Measurements from ENCODE around the gene HSPB1. TPM values are rescaled to one million over a fixed set of nuclear protein-coding genes. Genes with fewer than 3 reads are reported as not detected.
A peak's percentile ranks its signal among the peaks of the same experiment; 100 is the strongest.

Gene HSPB1
- total RNA-seq, 6 experiments from 2014 or later = 64.4 to 275 (median 234) TPM

GRCh38 chr7:76282344-76283253 is 19.9 kb upstream of the HSPB1 start:
- no peaks in the 10 kb centered on the region for H3K4me1 ChIP-seq
- TF ChIP-seq CTCF (IDR thresholded peaks at IDR 0.05) (no peak), POLR2A (IDR thresholded peaks at IDR 0.05) (no peak)
- H3K27me3 ChIP-seq = no peaks in the 10 kb centered on the region
- no peaks in the 10 kb centered on the region for H3K36me3 ChIP-seq
- no peak overlapping the region for H3K27ac ChIP-seq
- ATAC-seq (peak; percentile 27 to 55 (median 40)), DNase-seq (no peak)
- peak overlapping the region in 2 of 3 donors; percentile 23 to 26 for H3K4me3 ChIP-seq
- WGBS (ENCODE audit: insufficient coverage, low coverage, low lambda C conversion rate, missing lambda C conversion rate) = 3% methylated on average over 19 of the region's 98 CpGs
- intact Hi-C loops (cut with DNase I) = no loop called here
- H3K9me3 ChIP-seq = no peaks in the 10 kb centered on the region

GRCh38 chr7:76283254-76284159 is 19.0 kb upstream of the HSPB1 start:
- WGBS (ENCODE audit: insufficient coverage, low coverage, low lambda C conversion rate, missing lambda C conversion rate) = 100% methylated on average over 2 of the region's 17 CpGs
- intact Hi-C loops (cut with DNase I) = no loop called here
- ATAC-seq (peak in 1 of 4 donors; percentile 4), DNase-seq (no peak)
- Histone ChIP-seq H3K27me3 (no peaks in the 10 kb centered on the region), H3K4me1 (no peaks in the 10 kb centered on the region), H3K4me3 (no peak overlapping the region), H3K27ac (no peak overlapping the region), H3K9me3 (no peaks in the 10 kb centered on the region), H3K36me3 (no peaks in the 10 kb centered on the region)
- TF ChIP-seq POLR2A (IDR thresholded peaks at IDR 0.05) = no peak
- TF ChIP-seq CTCF (IDR thresholded peaks at IDR 0.05) = no peak

- no peak for DNase-seq
These were observed 16.7 kb upstream of the HSPB1 start for GRCh38 chr7:76285604-76286374.

More at GRCh38 chr7:76285604-76286374, 16.7 kb upstream of the HSPB1 start:
- intact Hi-C loops (cut with DNase I) = no loop called here
- 65% methylated on average over 10 of the region's 29 CpGs for WGBS (ENCODE audit: insufficient coverage, low coverage, low lambda C conversion rate, missing lambda C conversion rate)
- no peak overlapping the region for H3K27ac ChIP-seq
- no peaks in the 10 kb centered on the region for H3K36me3 ChIP-seq
- TF ChIP-seq CTCF (IDR thresholded peaks at IDR 0.05) (no peak), POLR2A (IDR thresholded peaks at IDR 0.05) (no peak)
- H3K4me3 ChIP-seq = no peak overlapping the region
- no peaks in the 10 kb centered on the region for H3K9me3 ChIP-seq
- H3K4me1 ChIP-seq = no peaks in the 10 kb centered on the region
- peak; percentile 9 to 60 (median 26) for ATAC-seq
- no peaks in the 10 kb centered on the region for H3K27me3 ChIP-seq
